Measurements from ENCODE around the gene TRRAP.

DNA sequence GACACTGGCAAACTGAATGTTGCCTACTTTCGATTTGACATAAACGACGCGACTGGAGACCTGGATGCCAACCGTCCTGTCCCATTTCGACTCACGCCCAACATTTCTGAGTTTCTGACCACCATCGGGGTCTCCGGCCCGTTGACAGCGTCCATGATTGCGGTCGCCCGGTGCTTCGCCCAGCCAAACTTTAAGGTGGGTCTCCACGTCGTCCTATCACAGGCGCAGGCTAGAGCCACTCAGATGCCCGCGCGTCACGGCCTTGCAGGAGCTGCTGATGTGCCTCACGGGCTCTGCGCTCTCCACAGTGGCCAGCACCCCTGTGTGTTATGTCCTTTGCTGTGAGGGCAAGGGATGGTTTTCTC is 133.0 kb downstream of the TRRAP start:
- TF ChIP-seq, protein P1, sequence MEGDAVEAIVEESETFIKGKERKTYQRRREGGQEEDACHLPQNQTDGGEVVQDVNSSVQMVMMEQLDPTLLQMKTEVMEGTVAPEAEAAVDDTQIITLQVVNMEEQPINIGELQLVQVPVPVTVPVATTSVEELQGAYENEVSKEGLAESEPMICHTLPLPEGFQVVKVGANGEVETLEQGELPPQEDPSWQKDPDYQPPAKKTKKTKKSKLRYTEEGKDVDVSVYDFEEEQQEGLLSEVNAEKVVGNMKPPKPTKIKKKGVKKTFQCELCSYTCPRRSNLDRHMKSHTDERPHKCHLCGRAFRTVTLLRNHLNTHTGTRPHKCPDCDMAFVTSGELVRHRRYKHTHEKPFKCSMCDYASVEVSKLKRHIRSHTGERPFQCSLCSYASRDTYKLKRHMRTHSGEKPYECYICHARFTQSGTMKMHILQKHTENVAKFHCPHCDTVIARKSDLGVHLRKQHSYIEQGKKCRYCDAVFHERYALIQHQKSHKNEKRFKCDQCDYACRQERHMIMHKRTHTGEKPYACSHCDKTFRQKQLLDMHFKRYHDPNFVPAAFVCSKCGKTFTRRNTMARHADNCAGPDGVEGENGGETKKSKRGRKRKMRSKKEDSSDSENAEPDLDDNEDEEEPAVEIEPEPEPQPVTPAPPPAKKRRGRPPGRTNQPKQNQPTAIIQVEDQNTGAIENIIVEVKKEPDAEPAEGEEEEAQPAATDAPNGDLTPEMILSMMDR (IDR thresholded peaks at IDR 0.05), result no peak
- TF ChIP-seq EP300 (IDR thresholded peaks at IDR 0.05), result no peak
- TF ChIP-seq POLR2AphosphoS5 (IDR thresholded peaks at IDR 0.05), result no peak
- TF ChIP-seq POLR2A (IDR thresholded peaks at IDR 0.05), result no peak

Data from upper lobe of left lung (tissue), 4 donors.